DOHH2 (cell line): ENCODE results near the gene PRPH.

ENCODE experiments used
- EZH2phosphoT487 ChIP-seq: fragments of 200-600 bp; sonication (generic); IDR thresholded peaks from 2 replicates; pipeline ENCODE4 v1.6.1; 2017; ENCODE audit warnings: borderline replicate concordance, mild to moderate bottlenecking, antibody characterized with exemption, low read length, moderate library complexity, mixed read lengths
- TF ChIP-seq, protein P1 (sequence below): fragments of 200-600 bp; sonication (generic); IDR thresholded peaks from one replicate; pipeline ENCODE4 v1.5.1; 2014; ENCODE audit warnings: antibody characterized with exemption, mild to moderate bottlenecking, low read depth, low read length; ENCODE audit not compliant: poor library complexity, severe bottlenecking

DNA sequence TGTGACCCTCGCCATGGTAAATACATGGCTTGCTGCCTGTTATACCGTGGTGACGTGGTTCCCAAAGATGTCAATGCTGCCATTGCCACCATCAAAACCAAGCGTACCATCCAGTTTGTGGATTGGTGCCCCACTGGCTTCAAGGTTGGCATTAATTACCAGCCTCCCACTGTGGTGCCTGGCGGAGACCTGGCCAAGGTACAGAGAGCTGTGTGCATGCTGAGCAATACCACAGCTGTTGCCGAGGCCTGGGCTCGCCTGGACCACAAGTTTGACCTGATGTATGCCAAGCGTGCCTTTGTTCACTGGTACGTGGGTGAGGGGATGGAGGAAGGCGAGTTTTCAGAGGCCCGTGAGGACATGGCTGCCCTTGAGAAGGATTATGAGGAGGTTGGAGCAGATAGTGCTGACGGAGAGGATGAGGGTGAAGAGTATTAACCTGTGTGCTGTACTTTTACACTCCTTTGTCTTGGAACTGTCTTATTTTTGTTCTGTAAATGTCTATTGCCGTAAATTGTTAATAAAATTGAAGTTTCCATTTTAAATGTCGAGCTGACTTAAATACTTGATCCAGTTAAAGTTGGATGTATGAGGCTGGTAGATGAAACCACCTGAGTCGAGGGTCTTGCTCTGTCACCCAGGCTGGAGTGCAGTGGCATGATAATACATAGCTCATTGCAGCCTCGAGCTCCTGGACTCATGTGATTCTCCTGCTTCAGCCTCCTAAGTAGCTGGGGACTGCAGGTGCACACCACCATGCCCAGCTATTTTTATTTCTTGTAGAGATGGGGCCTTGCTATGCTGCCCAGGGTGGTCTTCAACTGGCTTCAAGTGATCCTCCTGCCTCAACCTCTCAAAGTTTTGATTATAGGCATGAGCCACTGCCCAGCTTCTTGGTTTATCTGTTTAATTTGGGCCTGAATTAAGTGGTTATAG lies 21.9 kb upstream of the PRPH start:
- TF ChIP-seq, protein P1, sequence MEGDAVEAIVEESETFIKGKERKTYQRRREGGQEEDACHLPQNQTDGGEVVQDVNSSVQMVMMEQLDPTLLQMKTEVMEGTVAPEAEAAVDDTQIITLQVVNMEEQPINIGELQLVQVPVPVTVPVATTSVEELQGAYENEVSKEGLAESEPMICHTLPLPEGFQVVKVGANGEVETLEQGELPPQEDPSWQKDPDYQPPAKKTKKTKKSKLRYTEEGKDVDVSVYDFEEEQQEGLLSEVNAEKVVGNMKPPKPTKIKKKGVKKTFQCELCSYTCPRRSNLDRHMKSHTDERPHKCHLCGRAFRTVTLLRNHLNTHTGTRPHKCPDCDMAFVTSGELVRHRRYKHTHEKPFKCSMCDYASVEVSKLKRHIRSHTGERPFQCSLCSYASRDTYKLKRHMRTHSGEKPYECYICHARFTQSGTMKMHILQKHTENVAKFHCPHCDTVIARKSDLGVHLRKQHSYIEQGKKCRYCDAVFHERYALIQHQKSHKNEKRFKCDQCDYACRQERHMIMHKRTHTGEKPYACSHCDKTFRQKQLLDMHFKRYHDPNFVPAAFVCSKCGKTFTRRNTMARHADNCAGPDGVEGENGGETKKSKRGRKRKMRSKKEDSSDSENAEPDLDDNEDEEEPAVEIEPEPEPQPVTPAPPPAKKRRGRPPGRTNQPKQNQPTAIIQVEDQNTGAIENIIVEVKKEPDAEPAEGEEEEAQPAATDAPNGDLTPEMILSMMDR = no peak
- no peak for TF ChIP-seq EZH2phosphoT487
